Hepatocyte (in vitro differentiated cells): ENCODE data around the gene HADHA. TPM values are rescaled to one million over a fixed set of nuclear protein-coding genes. Genes with fewer than 3 reads are reported as not detected.

Experiments
- DNase-seq: peaks from one replicate; pipeline ENCODE4 v3.0.0-alpha.2; 2016; ENCODE audit warnings: low spot score
- H2AFZ ChIP-seq: fragments of 200-600 bp; sonication (generic); 2 replicates; pipeline ENCODE4 v1.6.0; 2016; ENCODE audit warnings: antibody characterized with exemption, mild to moderate bottlenecking
- H3K27ac ChIP-seq: fragments of 200-600 bp; sonication (generic); 2 replicates; pipeline ENCODE4 v1.5.1; 2016; ENCODE audit warnings: mild to moderate bottlenecking
- H3K27me3 ChIP-seq: fragments of 200-600 bp; sonication (generic); 2 replicates; pipeline ENCODE4 v1.6.1; 2016
- H3K36me3 ChIP-seq: fragments of 200-600 bp; sonication (generic); replicated peaks from 2 replicates; pipeline ENCODE4 v1.5.1; 2016; ENCODE audit warnings: low read depth; ENCODE audit not compliant: insufficient read depth
- H3K4me1 ChIP-seq: fragments of 200-600 bp; sonication (generic); 2 replicates; pipeline ENCODE4 v1.5.1; 2016; ENCODE audit warnings: mild to moderate bottlenecking, moderate library complexity; ENCODE audit not compliant: insufficient read depth
- H3K4me2 ChIP-seq: fragments of 200-600 bp; sonication (generic); 2 replicates; pipeline ENCODE4 v1.6.0; 2016
- H3K4me3 ChIP-seq: fragments of 200-600 bp; sonication (generic); 2 replicates; pipeline ENCODE4 v1.5.1; 2016; ENCODE audit warnings: mild to moderate bottlenecking
- H3K79me2 ChIP-seq: fragments of 200-600 bp; sonication (generic); 2 replicates; pipeline ENCODE4 v1.6.0; 2017; ENCODE audit warnings: mild to moderate bottlenecking
- H3K9me2 ChIP-seq: fragments of 200-600 bp; sonication (generic); replicated peaks from 2 replicates; pipeline ENCODE4 v1.6.0; 2017; ENCODE audit warnings: mild to moderate bottlenecking; ENCODE audit not compliant: insufficient read depth
- H3K9me3 ChIP-seq: fragments of 200-600 bp; sonication (generic); 2 replicates; pipeline ENCODE4 v1.5.1; 2016; ENCODE audit warnings: low read depth, mild to moderate bottlenecking
- H4K20me1 ChIP-seq: fragments of 200-600 bp; sonication (generic); 2 replicates; pipeline ENCODE4 v1.6.0; 2016; ENCODE audit warnings: mild to moderate bottlenecking; ENCODE audit not compliant: insufficient read depth, poor library complexity, severe bottlenecking
- EZH2 ChIP-seq: fragments of 200-600 bp; sonication (generic); IDR thresholded peaks from 2 replicates; pipeline ENCODE4 v1.6.1; 2016; ENCODE audit warnings: antibody characterized with exemption, mild to moderate bottlenecking, borderline replicate concordance
- EZH2phosphoT487 ChIP-seq: fragments of 200-600 bp; sonication (generic); IDR thresholded peaks from one replicate; pipeline ENCODE4 v1.6.1; 2018; ENCODE audit warnings: antibody characterized with exemption, mild to moderate bottlenecking, low read depth, moderate library complexity; ENCODE audit not compliant: unreplicated experiment, severe bottlenecking
- WGBS: methylation state at CpG from one replicate; pipeline ENCODE4 v1.1.6; 2016; ENCODE audit warnings: low lambda C conversion rate; ENCODE audit errors: missing lambda C conversion rate; 5-methylcytosine and 5-hydroxymethylcytosine counted together
- polyA plus RNA-seq: library from polyadenylated mRNA; unstranded; fragments of >200 nt; fragmentation: Nextera tagmentation; extraction: Ambion mirVana; gene quantifications from 2 replicates; pipeline ENCODE4 v1.2.1, GENCODE V29; 2016
- total RNA-seq: library from RNA; depleted of rRNA; stranded (reverse); fragments of >200 nt; gene quantifications from 2 replicates; pipeline ENCODE4 v1.2.3, GENCODE V29; 2014
- TF ChIP-seq, protein P1 (sequence below): fragments of 200-600 bp; sonication (generic); IDR thresholded peaks from 2 replicates; pipeline ENCODE4 v1.5.1; 2016; ENCODE audit warnings: antibody characterized with exemption, mild to moderate bottlenecking; ENCODE audit not compliant: poor library complexity

HADHA gene
- total and polyA plus RNA-seq, 2 experiments from 2014 or later: 125 to 149 TPM

GRCh38 chr2:26203906-26204305 lies 40.5 kb downstream of the HADHA start:
- Histone ChIP-seq H3K4me1 (no peaks in the 10 kb centered on the region), H3K27ac (no peak overlapping the region), H2AFZ (no peak overlapping the region), H3K9me2 (no peaks in the 10 kb centered on the region), H3K4me3 (no peak overlapping the region), H4K20me1 (no peaks in the 10 kb centered on the region), H3K27me3 (no peaks in the 10 kb centered on the region), H3K4me2 (no peak overlapping the region), H3K9me3 (no peaks in the 10 kb centered on the region), H3K36me3 (no peaks in the 10 kb centered on the region), H3K79me2 (no peaks in the 10 kb centered on the region)
- 74% methylated on average over 7 of the region's 7 CpGs for WGBS
- TF ChIP-seq EZH2phosphoT487 (no peak), EZH2 (no peak)
- TF ChIP-seq, protein P1, sequence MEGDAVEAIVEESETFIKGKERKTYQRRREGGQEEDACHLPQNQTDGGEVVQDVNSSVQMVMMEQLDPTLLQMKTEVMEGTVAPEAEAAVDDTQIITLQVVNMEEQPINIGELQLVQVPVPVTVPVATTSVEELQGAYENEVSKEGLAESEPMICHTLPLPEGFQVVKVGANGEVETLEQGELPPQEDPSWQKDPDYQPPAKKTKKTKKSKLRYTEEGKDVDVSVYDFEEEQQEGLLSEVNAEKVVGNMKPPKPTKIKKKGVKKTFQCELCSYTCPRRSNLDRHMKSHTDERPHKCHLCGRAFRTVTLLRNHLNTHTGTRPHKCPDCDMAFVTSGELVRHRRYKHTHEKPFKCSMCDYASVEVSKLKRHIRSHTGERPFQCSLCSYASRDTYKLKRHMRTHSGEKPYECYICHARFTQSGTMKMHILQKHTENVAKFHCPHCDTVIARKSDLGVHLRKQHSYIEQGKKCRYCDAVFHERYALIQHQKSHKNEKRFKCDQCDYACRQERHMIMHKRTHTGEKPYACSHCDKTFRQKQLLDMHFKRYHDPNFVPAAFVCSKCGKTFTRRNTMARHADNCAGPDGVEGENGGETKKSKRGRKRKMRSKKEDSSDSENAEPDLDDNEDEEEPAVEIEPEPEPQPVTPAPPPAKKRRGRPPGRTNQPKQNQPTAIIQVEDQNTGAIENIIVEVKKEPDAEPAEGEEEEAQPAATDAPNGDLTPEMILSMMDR: no peak
- no peak for DNase-seq

DNA sequence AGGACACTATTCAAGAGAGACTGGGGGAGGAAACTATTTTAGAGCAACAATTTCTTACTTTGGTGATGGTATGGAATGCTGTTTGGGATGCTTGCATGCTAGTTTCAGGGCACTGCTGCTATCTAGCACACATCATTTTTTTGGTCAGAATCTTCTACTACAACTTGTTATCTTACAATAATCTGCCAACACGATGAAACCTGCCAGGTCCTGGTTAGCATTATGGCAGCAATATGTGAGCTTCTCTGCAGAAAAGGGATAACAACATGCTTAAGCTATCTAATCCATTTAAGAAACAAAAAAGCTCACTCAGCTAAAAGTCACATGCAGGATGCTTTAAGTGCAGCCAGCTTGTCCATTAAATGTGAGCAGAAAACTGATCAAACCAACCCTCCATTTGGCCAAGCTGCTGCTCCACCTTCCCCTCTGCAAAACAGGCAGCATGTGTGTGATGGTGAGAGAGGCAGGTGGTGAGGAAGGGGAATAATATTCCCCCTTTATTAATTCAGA lies 41.4 kb downstream of the HADHA start:
- no peak for TF ChIP-seq EZH2phosphoT487
- TF ChIP-seq EZH2: no peak
- TF ChIP-seq, protein P1: no peak
- 32% methylated on average over 1 of the region's 1 CpG for WGBS
- Histone ChIP-seq H3K27ac (no peak overlapping the region), H3K4me1 (no peaks in the 10 kb centered on the region), H3K79me2 (no peaks in the 10 kb centered on the region), H3K9me3 (no peaks in the 10 kb centered on the region), H3K36me3 (no peaks in the 10 kb centered on the region), H3K4me2 (no peak overlapping the region), H4K20me1 (no peaks in the 10 kb centered on the region), H3K4me3 (no peak overlapping the region), H3K9me2 (no peaks in the 10 kb centered on the region), H3K27me3 (no peaks in the 10 kb centered on the region), H2AFZ (no peak overlapping the region)
- DNase-seq: no peak

DNA sequence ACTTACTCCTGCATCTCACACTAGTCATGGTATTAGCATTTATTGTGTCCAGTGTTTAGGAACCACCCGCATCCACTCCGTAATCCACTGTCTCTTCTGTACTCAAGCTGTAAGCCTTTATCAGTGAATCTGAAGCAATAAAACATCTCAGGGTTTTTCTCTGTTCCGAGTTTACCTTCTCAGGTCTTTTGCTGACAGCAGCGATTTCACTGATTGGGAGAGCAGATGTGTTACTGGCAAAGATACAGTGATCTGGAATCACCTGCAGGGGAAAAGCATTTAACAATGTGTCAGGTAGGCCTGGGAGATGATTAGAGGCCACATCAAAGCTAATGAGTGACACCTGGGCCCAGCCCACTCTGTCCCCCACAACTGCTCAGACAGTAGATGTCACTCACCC lies 46.9 kb downstream of the HADHA start:
- Histone ChIP-seq H3K4me3 (no peak overlapping the region), H3K27me3 (no peaks in the 10 kb centered on the region), H3K9me2 (no peaks in the 10 kb centered on the region), H3K4me1 (no peaks in the 10 kb centered on the region), H3K9me3 (no peaks in the 10 kb centered on the region), H3K79me2 (no peaks in the 10 kb centered on the region), H4K20me1 (no peaks in the 10 kb centered on the region), H3K36me3 (no peaks in the 10 kb centered on the region), H3K4me2 (no peak overlapping the region), H3K27ac (no peak overlapping the region), H2AFZ (no peak overlapping the region)
- TF ChIP-seq, protein P1: no peak
- TF ChIP-seq EZH2phosphoT487: no peak
- no peak for TF ChIP-seq EZH2
- no peak for DNase-seq
- WGBS: 58% methylated on average over 4 of the region's 4 CpGs
